ENCODE measurements around the gene MRPL2. TPM values are rescaled to one million over a fixed set of nuclear protein-coding genes. Genes with fewer than 3 reads are reported as not detected.
A peak's percentile ranks its signal among the peaks of the same experiment; 100 is the strongest.

Gene MRPL2
- total RNA-seq, 2 donors from 2014 or later, result 51.6 to 65.2 TPM

GRCh38 chr6:43074847-43075669 is 15.8 kb upstream of the MRPL2 start:
- H3K9me3 Mint-ChIP-seq, result no peaks in the 10 kb centered on the region
- no peak overlapping the region for H3K27ac Mint-ChIP-seq
- peak; percentile 72 for DNase-seq
- H3K4me1 Mint-ChIP-seq, result peaks cover 22% of the 10 kb centered on the region
- peak overlapping the region; percentile 66 for H3K27ac ChIP-seq (ENCODE audit: low read depth, low read length)
- no peaks in the 10 kb centered on the region for H3K27me3 ChIP-seq (ENCODE audit: control insufficient read depth, insufficient read depth, low read length, poor library complexity, severe bottlenecking)
- no peak for TF ChIP-seq CTCF (conservative IDR thresholded peaks at IDR 0.05)
- peak overlapping the region; percentile 88 for H3K4me3 Mint-ChIP-seq
- WGBS, 2 experiments (ENCODE audit: insufficient coverage in 1 of 2, insufficient read length in 1 of 2), result 61 to 94% methylated on average over 2 to 6 of the region's 6 CpGs
- H3K27me3 Mint-ChIP-seq (ENCODE audit: insufficient read depth), result no peaks in the 10 kb centered on the region
- peaks cover 23% of the 10 kb centered on the region for H3K36me3 Mint-ChIP-seq (ENCODE audit: low read depth)
- H3K4me3 ChIP-seq (ENCODE audit: low read length), result peak overlapping the region; percentile 73
- H3K9ac ChIP-seq (ENCODE audit: extremely low read depth, low read length, poor library complexity, severe bottlenecking), result no peak overlapping the region
- H3K36me3 ChIP-seq (ENCODE audit: control insufficient read depth, insufficient read depth, low read length), result peaks cover 27% of the 10 kb centered on the region
- peaks cover 8% of the 10 kb centered on the region for H3K4me1 ChIP-seq (ENCODE audit: control insufficient read depth, insufficient read depth, low read length)
- no peaks in the 10 kb centered on the region for H3K9me3 ChIP-seq (ENCODE audit: control insufficient read depth, low read length)

GRCh38 chr6:43070028-43070632 is 10.9 kb upstream of the MRPL2 start:
- Histone ChIP-seq H3K27me3 (ENCODE audit: control insufficient read depth, insufficient read depth, low read length, poor library complexity, severe bottlenecking) (no peaks in the 10 kb centered on the region), H3K4me3 (ENCODE audit: low read length) (no peak overlapping the region), H3K36me3 (ENCODE audit: control insufficient read depth, insufficient read depth, low read length) (peaks cover 35% of the 10 kb centered on the region), H3K9me3 (ENCODE audit: control insufficient read depth, low read length) (no peaks in the 10 kb centered on the region), H3K9ac (ENCODE audit: extremely low read depth, low read length, poor library complexity, severe bottlenecking) (no peak overlapping the region), H3K4me1 (ENCODE audit: control insufficient read depth, insufficient read depth, low read length) (no peaks in the 10 kb centered on the region), H3K27ac (ENCODE audit: low read depth, low read length) (no peak overlapping the region)
- peaks cover 2% of the 10 kb centered on the region for H3K4me1 Mint-ChIP-seq
- peak; percentile 83 for TF ChIP-seq CTCF (conservative IDR thresholded peaks at IDR 0.05)
- H3K9me3 Mint-ChIP-seq, result no peaks in the 10 kb centered on the region
- no peaks in the 10 kb centered on the region for H3K27me3 Mint-ChIP-seq (ENCODE audit: insufficient read depth)
- no peak overlapping the region for H3K4me3 Mint-ChIP-seq
- 54 to 85% methylated on average over 4 to 6 of the region's 6 CpGs for WGBS, 2 experiments (ENCODE audit: insufficient coverage in 1 of 2, insufficient read length in 1 of 2)
- peak; percentile 71 for DNase-seq
- H3K36me3 Mint-ChIP-seq (ENCODE audit: low read depth), result peaks cover 35% of the 10 kb centered on the region
- peak overlapping the region; percentile 68 for H3K27ac Mint-ChIP-seq

GRCh38 chr6:43062818-43063217 is 3.6 kb upstream of the MRPL2 start:
- Mint-ChIP-seq H3K36me3 (ENCODE audit: low read depth) (peaks cover 27% of the 10 kb centered on the region), H3K9me3 (no peaks in the 10 kb centered on the region), H3K27ac (no peak overlapping the region), H3K4me1 (peaks cover 24% of the 10 kb centered on the region), H3K27me3 (ENCODE audit: insufficient read depth) (no peaks in the 10 kb centered on the region), H3K4me3 (no peak overlapping the region)
- Histone ChIP-seq H3K4me3 (ENCODE audit: low read length) (no peak overlapping the region), H3K9ac (ENCODE audit: extremely low read depth, low read length, poor library complexity, severe bottlenecking) (no peak overlapping the region), H3K9me3 (ENCODE audit: control insufficient read depth, low read length) (no peaks in the 10 kb centered on the region), H3K4me1 (ENCODE audit: control insufficient read depth, insufficient read depth, low read length) (peaks cover 6% of the 10 kb centered on the region), H3K36me3 (ENCODE audit: control insufficient read depth, insufficient read depth, low read length) (peaks cover 26% of the 10 kb centered on the region), H3K27ac (ENCODE audit: low read depth, low read length) (no peak overlapping the region), H3K27me3 (ENCODE audit: control insufficient read depth, insufficient read depth, low read length, poor library complexity, severe bottlenecking) (no peaks in the 10 kb centered on the region)
- 93 to 94% methylated on average over 11 to 12 of the region's 12 CpGs for WGBS, 2 experiments (ENCODE audit: insufficient coverage in 1 of 2, insufficient read length in 1 of 2)
- no peak for TF ChIP-seq CTCF (conservative IDR thresholded peaks at IDR 0.05)
- no peak for DNase-seq

Data from endodermal cell (in vitro differentiated cells).